NCI-H2107 treated with DMSO at 0.1 percent for 48 hours (cell line): Measurements from ENCODE around the gene LRRC1.

ENCODE experiments used
- DNase-seq: peaks from one replicate; lab custom pipeline; 2025; ENCODE audit not compliant: unreplicated experiment; lab: John Stamatoyannopoulos, UW

The LRRC1 gene

GRCh38 chr6:53813801-53814200 is 19.0 kb downstream of the LRRC1 start:
- no peak for DNase-seq

- no peak for DNase-seq
These were observed 19.5 kb downstream of the LRRC1 start for GRCh38 chr6:53814353-53814752.

- no peak for DNase-seq
These were observed 20.7 kb downstream of the LRRC1 start for GRCh38 chr6:53815381-53816119.

- DNase-seq: no peak
These were observed 24.2 kb downstream of the LRRC1 start for GRCh38 chr6:53818858-53819609.

GRCh38 chr6:53822401-53823125 is 27.8 kb downstream of the LRRC1 start:
- DNase-seq: no peak

GRCh38 chr6:53824714-53825113 is 29.9 kb downstream of the LRRC1 start:
- no peak for DNase-seq

- no peak for DNase-seq
These were observed 30.9 kb downstream of the LRRC1 start for GRCh38 chr6:53825532-53826321.

GRCh38 chr6:53827531-53827930 is 32.7 kb downstream of the LRRC1 start:
- no peak for DNase-seq

GRCh38 chr6:53828215-53828614 is 33.4 kb downstream of the LRRC1 start:
- no peak for DNase-seq

GRCh38 chr6:53828966-53829697 is 34.3 kb downstream of the LRRC1 start:
- DNase-seq: no peak

GRCh38 chr6:53829698-53830221 is 35.0 kb downstream of the LRRC1 start:
- DNase-seq: no peak

- no peak for DNase-seq
These were observed 35.6 kb downstream of the LRRC1 start for GRCh38 chr6:53830366-53830765.

GRCh38 chr6:53831081-53831869 is 36.5 kb downstream of the LRRC1 start:
- DNase-seq: no peak

GRCh38 chr6:53831936-53832660 is 37.3 kb downstream of the LRRC1 start:
- no peak for DNase-seq

GRCh38 chr6:53833155-53833554 is 38.4 kb downstream of the LRRC1 start:
- DNase-seq: no peak

GRCh38 chr6:53834132-53834531 is 39.3 kb downstream of the LRRC1 start:
- no peak for DNase-seq

- peak; percentile 26 for DNase-seq
These were observed 43.3 kb downstream of the LRRC1 start for GRCh38 chr6:53837865-53838769.

GRCh38 chr6:53840027-53840426 is 45.2 kb downstream of the LRRC1 start:
- DNase-seq: no peak
